ENCODE measurements around the gene OBP2A. TPM values are rescaled to one million over a fixed set of nuclear protein-coding genes. Genes with fewer than 3 reads are reported as not detected.
"Not testable (repeated sequence)": the region's sequence is repeated elsewhere in the genome, so short reads cannot be mapped to it uniquely, and the experiment has no call there.

The OBP2A gene
- total RNA-seq, 1 donor from 2014 or later: not detected

DNA sequence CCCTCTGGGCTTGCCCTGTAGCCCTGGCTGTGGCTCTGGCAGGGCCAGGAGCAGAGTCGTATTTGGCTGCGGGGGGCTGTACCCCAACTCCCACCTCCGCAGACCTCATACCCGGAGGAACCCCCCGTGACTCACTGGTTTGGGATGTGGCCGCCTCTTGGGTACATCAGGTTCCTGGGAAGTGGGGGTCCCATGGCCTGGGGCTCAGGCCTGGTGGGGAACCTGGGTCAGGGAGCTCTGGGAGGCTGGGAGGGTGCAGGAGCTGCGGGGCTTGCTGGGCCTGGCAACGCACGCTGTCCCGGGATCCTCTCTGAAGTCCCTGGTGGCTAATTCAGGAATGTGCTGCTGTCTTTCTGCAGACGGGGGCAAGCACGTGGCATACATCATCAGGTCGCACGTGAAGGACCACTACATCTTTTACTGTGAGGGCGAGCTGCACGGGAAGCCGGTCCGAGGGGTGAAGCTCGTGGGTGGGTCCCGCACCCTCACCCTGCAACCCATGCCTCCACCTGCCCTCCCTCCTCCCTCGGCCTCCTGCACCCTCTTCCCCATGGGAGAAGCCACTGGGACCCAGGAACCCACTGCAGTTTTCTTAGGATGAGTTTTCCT is 22.3 kb upstream of the OBP2A start:
- intact Hi-C loops (cut with DNase I): no loop called here
- ATAC-seq: no peak
- DNase-seq (ENCODE audit: missing footprints): no peak

DNA sequence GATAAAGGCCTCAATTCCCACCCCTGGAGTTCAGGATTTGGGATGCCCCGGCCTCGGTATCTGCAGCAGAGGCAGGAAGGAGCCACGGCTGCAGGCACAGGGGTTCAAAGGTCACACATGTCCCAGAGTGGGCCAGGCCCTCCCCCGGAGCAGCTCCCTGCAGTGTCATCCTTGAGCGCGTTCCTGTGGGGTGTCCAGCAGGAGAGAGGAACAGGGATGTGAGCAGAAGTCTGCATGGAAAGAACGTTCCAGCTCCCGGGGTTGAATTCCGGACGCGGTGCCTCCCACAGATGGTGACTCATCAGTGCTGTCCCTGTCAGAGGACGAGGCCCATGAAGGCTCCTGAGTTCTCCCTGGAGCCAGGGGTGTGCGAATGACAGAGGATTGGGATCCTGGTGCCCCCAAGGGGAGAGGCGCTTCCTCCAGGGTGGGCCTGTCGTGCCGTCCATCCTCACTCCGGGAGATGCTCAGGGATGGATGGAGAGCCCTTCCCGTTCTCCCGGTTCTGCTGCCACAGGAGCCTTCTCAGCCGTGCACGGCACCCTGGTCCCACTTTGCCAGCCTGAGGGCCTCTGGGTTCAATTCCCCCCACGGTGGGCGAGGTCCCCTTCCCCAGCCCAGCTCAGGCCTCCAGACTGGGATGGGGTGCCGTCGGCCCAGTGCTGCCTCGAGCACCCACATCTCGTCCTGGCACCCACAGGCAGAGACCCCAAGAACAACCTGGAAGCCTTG is 21.6 kb upstream of the OBP2A start:
- DNase-seq (ENCODE audit: missing footprints) (no peak), ATAC-seq (no peak)
- intact Hi-C loops (cut with DNase I): no loop called here

DNA sequence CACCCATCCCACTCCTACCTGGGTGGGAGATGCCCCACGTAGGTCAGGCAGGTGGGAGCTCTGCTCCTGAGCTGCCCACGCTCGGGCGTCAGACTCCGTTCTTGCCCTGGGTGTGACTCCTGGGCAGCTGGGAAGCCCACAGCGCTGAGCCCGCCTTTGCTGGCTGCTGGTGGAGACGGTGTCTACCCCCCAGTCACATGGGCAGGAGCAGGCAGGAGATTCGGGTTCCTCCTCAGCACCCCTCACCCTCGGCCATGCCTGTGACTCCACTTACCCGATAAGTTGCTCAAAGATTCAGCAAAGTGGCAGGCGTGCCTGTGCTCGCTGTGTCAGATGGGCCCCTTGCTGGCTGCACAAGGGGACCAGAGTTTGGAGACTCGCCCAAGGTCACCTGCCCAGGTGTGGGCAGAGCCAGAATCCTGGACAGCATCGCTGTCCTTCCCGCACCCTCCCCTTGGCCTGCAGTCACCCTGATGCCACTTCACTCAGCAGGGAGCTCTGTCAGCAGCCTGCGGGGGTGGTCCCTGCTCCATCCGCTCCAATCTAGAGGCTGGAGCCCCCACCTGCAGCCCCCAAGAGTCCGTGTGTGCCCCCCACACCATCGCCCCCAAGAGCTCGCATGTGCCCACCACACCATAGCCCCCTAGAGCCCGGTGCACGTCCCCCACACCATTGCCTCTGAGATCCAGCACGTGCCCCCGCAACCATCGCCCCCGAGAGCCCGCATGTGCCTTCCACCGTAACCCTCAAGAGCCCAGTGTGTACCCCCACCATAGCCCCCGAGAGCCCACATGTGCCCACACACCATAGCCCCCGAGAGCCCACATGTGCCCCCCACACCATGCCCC is 20.5 kb upstream of the OBP2A start:
- ATAC-seq (no peak), DNase-seq (ENCODE audit: missing footprints) (no peak)
- intact Hi-C loops (cut with DNase I): no loop called here

DNA sequence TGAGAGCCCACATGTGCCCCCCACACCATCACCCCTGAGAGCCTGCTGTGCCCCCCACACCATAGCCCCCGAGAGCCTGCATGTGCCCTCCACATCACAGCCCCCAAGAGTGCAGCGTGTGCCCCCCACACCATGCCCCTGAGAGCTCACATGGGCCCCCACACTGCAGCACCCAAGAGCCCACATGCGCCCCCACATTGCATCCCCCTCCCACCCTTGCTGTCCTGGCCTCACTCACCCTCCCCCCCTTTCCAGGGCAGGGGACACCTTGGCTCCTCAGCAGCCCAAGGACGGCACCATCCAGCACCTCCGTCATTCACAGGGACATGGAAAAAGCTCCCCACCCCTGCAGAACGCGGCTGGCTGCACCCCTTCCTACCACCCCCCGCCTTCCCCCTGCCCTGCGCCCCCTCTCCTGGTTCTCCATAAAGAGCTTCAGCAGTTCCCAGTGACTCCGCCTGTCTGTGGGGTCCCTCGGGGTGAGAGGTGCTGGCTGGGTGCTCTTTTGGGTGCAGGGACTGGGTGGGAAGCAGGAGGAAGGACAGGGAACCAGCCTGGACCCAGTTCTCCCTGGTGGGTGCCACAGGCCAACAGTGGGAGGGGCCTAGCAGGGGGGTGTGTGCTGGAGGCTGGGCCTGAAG is 19.7 kb upstream of the OBP2A start:
- intact Hi-C loops (cut with DNase I): no loop called here
- DNase-seq (ENCODE audit: missing footprints): no peak
- ATAC-seq: no peak

DNA sequence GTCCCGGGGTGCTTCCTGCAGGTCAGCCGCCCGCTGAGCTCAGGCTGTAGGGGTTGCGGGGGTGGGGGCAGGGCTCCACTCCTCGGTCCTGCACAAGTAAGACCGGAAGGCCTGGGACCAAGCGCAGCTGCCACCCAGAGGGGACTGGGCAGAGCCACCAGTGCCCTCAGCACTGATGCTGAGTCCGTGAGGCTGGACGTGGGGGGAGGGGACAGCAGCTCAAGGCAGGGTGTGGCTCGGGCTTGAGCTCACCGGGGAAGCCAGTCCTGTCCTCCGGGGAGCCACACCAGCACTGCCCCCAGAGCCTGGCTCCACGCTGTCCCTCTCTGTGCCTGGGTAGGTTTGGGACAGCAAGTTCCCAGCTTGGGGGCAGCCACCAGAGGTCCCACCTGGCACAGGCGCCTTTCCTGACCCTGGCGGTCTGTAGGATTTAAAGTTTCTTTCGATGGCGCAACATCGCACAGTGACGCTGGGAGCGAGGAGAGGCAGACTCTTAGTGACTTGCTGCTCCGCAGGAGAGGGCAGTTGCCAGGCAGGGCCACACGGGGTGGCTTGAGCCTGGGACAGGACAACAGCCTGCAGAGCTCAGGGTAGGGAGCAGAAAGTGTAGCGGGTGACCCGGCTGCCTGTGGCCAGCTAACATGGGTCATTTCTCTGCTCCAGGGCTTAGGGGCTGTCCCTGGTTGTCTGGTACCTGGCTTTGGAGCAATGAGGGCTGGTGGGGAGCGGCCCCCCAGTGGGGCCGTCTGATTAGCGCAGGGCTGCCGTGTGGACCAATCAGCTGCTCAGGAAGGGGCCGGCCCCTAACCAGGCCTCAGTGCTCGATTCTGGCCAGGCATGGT is 19.0 kb upstream of the OBP2A start:
- ATAC-seq (no peak), DNase-seq (ENCODE audit: missing footprints) (no peak)
- intact Hi-C loops (cut with DNase I): no loop called here

DNA sequence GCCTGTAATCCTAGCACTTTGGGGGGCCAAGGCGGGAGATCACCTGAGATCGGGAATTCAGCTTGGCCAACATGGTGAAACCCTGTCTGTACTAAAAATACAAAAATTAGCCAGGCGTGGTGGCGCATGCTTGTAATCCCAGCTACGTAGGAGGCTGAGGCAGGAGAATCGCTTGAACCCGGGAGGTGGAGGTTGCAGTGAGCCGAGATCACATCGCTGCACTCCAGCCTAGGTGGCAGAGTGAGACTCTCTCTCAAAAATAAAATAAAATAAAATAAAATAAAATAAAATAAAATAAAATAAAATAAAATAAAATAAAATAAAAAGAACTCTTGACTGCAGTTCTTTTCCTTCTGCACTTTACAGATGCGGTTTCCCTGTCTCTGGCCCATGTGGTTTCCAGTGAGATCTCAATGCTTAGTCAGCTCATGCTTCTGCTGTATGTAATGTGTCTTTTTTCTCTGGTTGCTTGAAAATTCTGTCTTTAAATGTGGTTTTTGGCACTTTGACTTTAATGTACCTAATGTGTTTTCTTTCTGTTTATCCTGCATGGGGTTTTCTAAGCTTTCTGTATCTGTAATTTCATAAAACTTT is 17.0 kb upstream of the OBP2A start:
- intact Hi-C loops (cut with DNase I); DNase-seq (ENCODE audit: missing footprints); ATAC-seq: not testable (repeated sequence)

DNA sequence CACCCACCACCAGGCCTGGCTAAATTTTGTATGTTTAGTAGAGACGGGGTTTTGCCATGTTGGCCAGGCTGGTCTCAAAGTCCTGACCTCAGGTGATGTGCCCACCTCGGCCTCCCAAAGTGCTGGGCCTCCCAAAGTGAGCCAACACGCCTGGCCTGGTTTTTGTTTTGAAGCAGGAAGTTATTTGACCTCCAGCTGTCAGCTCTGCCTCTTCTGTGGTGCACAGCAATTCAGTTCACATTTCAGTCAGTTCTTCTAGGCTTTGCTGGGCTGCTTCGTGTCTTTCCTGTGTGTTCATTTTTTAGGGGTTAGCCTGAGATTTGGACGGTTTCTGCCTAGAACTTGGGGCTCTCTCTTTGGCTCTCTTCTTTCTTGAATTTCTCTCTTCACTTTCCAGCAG is 15.8 kb upstream of the OBP2A start:
- ATAC-seq: no peak
- DNase-seq (ENCODE audit: missing footprints): no peak
- intact Hi-C loops (cut with DNase I): no loop called here

DNA sequence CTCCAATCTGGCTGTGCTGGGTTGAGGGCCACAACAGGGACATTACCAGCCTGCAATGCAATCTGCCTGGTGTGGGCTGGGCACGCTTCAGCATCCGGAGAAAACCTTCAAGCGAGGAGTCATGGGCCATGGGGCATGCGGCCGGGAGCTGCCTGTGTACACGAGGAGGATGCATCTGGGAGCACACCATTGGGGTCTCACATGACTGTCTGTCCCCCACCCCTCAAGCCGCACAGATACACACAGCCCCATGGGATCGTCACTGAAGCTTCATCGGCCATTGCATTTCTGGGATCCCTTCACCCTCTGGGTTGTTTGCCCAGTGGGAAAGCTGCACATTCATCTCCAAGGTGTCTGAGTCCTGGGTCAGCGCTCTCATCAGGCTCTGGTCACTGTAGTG is 14.8 kb upstream of the OBP2A start:
- DNase-seq (ENCODE audit: missing footprints): no peak
- ATAC-seq: no peak
- intact Hi-C loops (cut with DNase I): no loop called here

DNA sequence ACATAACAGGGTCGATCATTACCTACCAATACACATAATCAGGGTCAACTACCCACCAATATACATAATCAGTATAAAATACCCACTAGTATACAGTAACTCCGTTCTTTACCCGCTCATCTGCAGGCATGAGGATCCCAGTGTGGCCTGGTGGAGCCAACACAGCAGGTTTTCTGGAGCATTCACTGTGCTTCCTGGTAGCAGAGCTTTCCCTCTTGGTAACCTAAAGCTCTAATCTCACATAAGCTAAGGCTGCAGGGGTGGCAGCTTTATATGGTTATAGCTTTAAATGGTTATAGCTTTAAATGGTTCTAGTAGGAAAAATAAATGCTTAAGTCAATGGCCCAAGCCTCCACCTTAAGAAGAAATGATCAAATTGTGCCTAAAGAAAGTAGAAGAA is 12.8 kb upstream of the OBP2A start:
- intact Hi-C loops (cut with DNase I): no loop called here
- ATAC-seq (no peak), DNase-seq (ENCODE audit: missing footprints) (no peak)

DNA sequence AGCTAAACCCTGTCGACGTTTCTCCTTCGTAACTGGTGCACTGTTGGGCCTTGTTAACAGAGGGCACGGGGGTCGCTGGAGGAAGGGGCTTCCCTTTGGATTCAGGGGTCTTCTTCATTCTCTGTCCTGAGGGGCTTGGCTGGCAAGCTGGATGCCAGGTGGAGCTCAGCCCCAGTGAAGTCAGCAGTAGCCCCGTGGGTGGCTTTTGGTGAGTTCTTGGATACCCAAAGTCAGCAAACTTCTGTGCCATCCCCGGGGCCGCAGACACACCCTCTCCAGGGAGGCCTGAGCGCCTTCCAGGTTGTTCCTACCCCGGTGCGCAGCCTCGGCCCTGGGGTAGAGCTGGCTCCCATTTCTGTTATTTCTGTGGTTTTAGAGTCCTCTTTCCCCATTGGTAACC is 12.3 kb upstream of the OBP2A start:
- ATAC-seq (no peak), DNase-seq (ENCODE audit: missing footprints) (no peak)
- intact Hi-C loops (cut with DNase I): no loop called here

DNA sequence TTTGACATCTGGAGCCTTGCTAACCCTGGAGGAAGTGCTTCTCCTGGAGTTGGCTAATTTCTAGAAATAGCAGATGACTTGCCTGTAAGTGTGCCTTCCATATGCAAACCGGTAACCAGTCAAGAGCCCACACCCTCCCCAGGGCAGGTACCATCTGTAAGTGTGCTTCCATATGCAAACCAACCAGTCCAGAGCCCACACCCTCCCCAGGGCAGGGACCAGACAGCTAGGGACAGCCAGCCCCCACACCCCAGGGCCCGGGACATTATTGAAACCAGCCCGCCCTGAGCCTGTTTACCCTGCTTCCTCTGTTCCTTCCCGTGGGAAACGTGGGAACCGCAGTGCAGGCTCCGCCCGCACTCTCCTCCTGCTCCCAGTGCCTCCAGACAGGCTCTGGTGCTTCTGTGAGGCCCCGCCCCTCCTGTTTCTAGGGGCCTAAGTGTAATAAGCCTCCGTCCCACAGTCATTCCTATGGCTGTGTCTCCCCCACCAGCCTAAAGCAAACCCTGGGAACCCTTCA is 11.7 kb upstream of the OBP2A start:
- ATAC-seq: peak; percentile 26
- intact Hi-C loops (cut with DNase I); DNase-seq (ENCODE audit: missing footprints): not testable (repeated sequence)

DNA sequence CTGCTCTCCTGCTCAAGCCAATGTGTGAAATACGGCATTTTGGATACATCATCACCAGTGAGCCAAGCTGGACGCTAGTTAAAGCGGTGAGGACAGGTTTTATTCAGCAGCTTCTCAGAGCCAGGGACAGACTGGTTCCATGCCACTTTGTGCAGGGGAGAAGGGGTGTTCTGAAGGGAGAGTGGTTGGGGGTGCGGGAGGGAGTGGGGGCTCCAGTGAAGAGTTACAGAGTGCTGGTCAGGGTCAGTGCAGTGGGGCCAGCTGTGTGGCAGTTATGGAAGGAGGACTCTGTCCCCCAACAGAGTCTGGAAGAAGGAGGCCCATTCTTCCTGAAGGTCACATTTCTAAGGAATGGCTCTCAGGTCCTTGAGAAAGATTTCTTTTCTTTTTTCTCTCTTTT is 11.1 kb upstream of the OBP2A start:
- DNase-seq (ENCODE audit: missing footprints); intact Hi-C loops (cut with DNase I); ATAC-seq: not testable (repeated sequence)

DNA sequence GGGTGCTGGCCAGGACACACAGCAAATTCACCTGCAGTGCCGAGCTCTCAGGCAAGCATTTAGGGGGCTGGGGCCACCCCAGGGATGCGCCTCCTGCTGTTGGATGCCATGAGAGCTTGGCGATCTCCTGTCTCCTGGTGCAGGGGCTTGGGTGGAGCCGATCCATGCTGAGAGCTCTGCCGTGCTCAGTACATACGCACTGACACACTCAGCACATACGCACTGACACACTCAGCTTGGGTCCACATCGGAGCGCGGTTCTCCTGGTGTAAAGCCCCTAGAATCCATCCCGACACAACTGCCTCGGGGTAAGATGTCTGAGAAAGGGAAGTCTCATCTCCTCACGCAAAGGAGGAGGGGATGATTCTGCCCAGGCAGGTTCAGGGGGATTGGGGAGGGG is 10.3 kb upstream of the OBP2A start:
- ATAC-seq; DNase-seq (ENCODE audit: missing footprints); intact Hi-C loops (cut with DNase I): not testable (repeated sequence)

DNA sequence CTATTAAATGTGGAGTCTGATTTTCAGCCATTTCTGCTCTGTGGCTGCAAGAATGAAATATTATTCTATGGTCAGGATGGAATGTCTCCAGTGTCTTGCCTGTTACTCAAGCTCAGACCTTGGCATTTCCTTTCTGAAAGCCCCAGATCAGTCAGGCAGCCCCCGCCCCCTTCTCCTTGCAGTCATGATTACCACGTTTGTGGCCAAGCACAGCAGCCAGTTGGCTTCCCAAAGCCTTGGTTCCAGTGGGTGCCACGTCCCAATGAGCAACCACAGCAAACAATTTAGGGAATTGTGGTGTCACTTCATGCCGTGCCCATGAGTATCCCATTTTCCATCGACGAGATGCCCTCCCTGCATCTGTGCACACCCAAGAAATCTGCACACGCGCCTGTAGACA is 9.7 kb upstream of the OBP2A start:
- intact Hi-C loops (cut with DNase I): no loop called here
- DNase-seq (ENCODE audit: missing footprints): no peak
- ATAC-seq: no peak

DNA sequence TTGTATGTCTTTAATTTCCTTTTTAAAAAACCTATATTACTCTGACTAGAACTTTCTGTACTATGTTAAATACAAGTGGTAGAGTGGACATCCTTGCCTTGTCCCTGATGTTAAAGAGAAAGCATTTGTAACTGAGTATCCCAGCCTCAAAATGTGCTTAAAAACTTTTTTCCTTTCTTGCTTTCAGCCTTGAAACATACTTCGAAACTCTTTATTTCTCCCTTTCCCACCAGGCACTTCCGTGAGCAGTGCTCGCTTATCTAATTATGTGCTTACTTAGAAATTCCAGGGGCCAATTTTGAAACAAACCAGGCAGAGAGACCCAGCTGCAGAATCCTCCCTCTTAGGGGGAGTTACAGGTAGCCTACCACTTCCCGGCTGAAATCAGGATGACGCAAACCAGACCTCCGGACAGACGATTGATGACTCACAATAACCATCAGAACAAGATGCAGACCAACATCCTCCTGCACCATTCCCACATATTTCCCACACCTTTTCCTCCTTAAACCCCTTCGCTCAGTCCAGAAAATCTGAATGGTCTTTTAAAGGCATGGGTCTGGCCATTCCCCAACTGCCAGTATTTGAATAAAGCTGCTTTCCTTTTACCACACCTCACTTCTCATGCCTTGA is 2.5 kb upstream of the OBP2A start:
- DNase-seq (ENCODE audit: missing footprints); intact Hi-C loops (cut with DNase I); ATAC-seq: not testable (repeated sequence)

DNA sequence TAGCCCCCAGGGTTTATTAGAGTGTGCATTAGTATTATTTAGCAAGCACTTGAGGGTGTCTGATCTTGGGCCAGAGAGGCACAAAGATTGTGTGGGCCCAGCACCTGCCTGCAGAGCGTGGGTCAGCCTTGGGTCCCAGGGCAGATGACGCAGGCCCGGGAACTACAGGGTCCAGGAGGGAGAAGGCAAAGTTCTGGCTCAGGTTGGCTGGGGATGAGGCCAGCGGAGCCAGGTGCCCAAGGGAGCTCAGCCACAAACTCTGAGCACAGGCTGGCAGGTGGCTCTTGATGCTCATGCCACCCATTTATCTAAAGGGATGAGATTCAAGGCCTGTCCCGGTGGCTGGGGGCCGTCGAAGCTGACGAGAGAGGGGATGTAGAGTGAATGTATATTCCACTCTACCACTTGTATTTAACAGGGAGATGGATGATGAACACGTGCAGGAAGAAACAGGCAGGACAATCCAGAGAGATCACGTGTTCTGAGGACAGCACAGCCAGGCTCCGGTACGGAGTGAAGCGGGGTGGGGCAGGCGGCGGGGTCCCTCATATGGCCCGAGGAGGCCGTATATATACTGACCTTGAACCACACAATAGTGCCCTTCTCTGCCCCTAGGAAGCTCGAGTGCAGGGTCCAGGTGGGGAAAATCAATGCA is 818 bp upstream of the OBP2A start:
- DNase-seq (ENCODE audit: missing footprints): no peak
- no peak for ATAC-seq
- intact Hi-C loops (cut with DNase I): no loop called here
